GM23248 (cell line): ENCODE results near the gene FGFR2. TPM values are rescaled to one million over a fixed set of nuclear protein-coding genes. Genes with fewer than 3 reads are reported as not detected.

Experiments used
- DNase-seq: peaks from one replicate; pipeline ENCODE4 v3.0.0-alpha.2; 2015
- H2AFZ ChIP-seq: fragments of 200-600 bp; sonication (generic); 2 replicates; pipeline ENCODE4 v1.6.1; 2016; ENCODE audit warnings: antibody characterized with exemption
- H3F3A ChIP-seq: fragments of 200-600 bp; sonication (generic); 2 replicates; pipeline ENCODE4 v1.6.1; 2016; ENCODE audit warnings: mild to moderate bottlenecking, antibody characterized with exemption, mixed run types; ENCODE audit not compliant: insufficient read depth
- H3K27ac ChIP-seq: fragments of 200-600 bp; sonication (generic); 2 replicates; pipeline ENCODE4 v1.5.1; 2016; ENCODE audit warnings: mild to moderate bottlenecking
- H3K27me3 ChIP-seq: fragments of 200-600 bp; sonication (generic); replicated peaks from 2 replicates; pipeline ENCODE4 v1.6.1; 2016; ENCODE audit warnings: mild to moderate bottlenecking; ENCODE audit not compliant: insufficient read depth
- H3K36me3 ChIP-seq: fragments of 200-600 bp; sonication (generic); 2 replicates; pipeline ENCODE4 v1.6.1; 2016; ENCODE audit warnings: low read depth, mild to moderate bottlenecking
- H3K4me1 ChIP-seq: fragments of 200-600 bp; sonication (generic); 2 replicates; pipeline ENCODE4 v1.6.1; 2016; ENCODE audit warnings: mild to moderate bottlenecking; ENCODE audit not compliant: insufficient read depth
- H3K4me2 ChIP-seq: fragments of 200-600 bp; sonication (generic); one replicate; pipeline ENCODE4 v1.6.1; 2016; ENCODE audit warnings: mild to moderate bottlenecking; ENCODE audit not compliant: unreplicated experiment
- H3K4me3 ChIP-seq: fragments of 200-600 bp; sonication (generic); 2 replicates; pipeline ENCODE4 v1.5.1; 2016; ENCODE audit warnings: mild to moderate bottlenecking
- H3K79me2 ChIP-seq: fragments of 200-600 bp; sonication (generic); 2 replicates; pipeline ENCODE4 v1.6.1; 2016; ENCODE audit warnings: mild to moderate bottlenecking; ENCODE audit not compliant: insufficient read depth
- H3K9ac ChIP-seq: fragments of 200-600 bp; sonication (generic); 2 replicates; pipeline ENCODE4 v1.6.1; 2016; ENCODE audit warnings: mild to moderate bottlenecking
- H3K9me2 ChIP-seq: fragments of 200-600 bp; sonication (generic); 2 replicates; pipeline ENCODE4 v1.6.1; 2016; ENCODE audit warnings: mixed run types, mild to moderate bottlenecking, moderate library complexity; ENCODE audit not compliant: insufficient read depth
- H3K9me3 ChIP-seq: fragments of 200-600 bp; sonication (generic); one replicate; pipeline ENCODE4 v1.6.1; 2017; ENCODE audit warnings: low read depth
- H4K20me1 ChIP-seq: fragments of 200-600 bp; sonication (generic); 2 replicates; pipeline ENCODE4 v1.6.0; 2016; ENCODE audit not compliant: insufficient read depth
- EZH2 ChIP-seq: fragments of 200-600 bp; sonication (generic); IDR thresholded peaks from 2 replicates; pipeline ENCODE4 v1.6.1; 2018; ENCODE audit warnings: antibody characterized with exemption, mild to moderate bottlenecking; ENCODE audit not compliant: insufficient read depth, poor library complexity, severe bottlenecking
- EZH2phosphoT487 ChIP-seq: fragments of 200-600 bp; sonication (generic); IDR thresholded peaks from 2 replicates; pipeline ENCODE4 v1.6.1; 2018; ENCODE audit warnings: antibody characterized with exemption, moderate library complexity, mild to moderate bottlenecking, low read depth; ENCODE audit not compliant: insufficient read depth
- WGBS, 2 experiments: methylation state at CpG; one replicate each; pipeline ENCODE4 v1.1.6; 2015 to 2017; ENCODE audit warnings: low lambda C conversion rate in 2 of 2, low coverage in 1 of 2; ENCODE audit errors: missing lambda C conversion rate in 2 of 2; 5-methylcytosine and 5-hydroxymethylcytosine counted together
- in situ Hi-C: fragments of 300-500 bp; cut with MboI; formaldehyde crosslinking; loops from 2 replicates; pipeline ENCODE4 v1.15.0; 2020
- polyA plus RNA-seq: library from polyadenylated mRNA; unstranded; fragments of >200 nt; fragmentation: Nextera tagmentation; extraction: Ambion mirVana; gene quantifications from 2 replicates; pipeline ENCODE4 v1.2.1, GENCODE V29; 2016
- total RNA-seq: library from RNA; depleted of rRNA; stranded (reverse); fragments of >200 nt; shearing (Covaris generic); gene quantifications from 2 replicates; pipeline ENCODE4 v1.2.3, GENCODE V29; 2014

The FGFR2 gene
- total and polyA plus RNA-seq, 2 experiments from 2014 or later, result 0.15 TPM; not detected in 1

GRCh38 chr10:121468726-121469125, 129.5 kb downstream of the FGFR2 start:
- Histone ChIP-seq H3K4me3 (no peak overlapping the region), H2AFZ (no peak overlapping the region), H3F3A (no peaks in the 10 kb centered on the region), H3K4me1 (no peaks in the 10 kb centered on the region), H3K9me2 (no peaks in the 10 kb centered on the region), H3K36me3 (no peaks in the 10 kb centered on the region), H3K9me3 (no peaks in the 10 kb centered on the region), H3K4me2 (no peak overlapping the region), H4K20me1 (no peaks in the 10 kb centered on the region), H3K9ac (no peak overlapping the region), H3K27ac (no peak overlapping the region), H3K79me2 (no peaks in the 10 kb centered on the region), H3K27me3 (no peaks in the 10 kb centered on the region)
- in situ Hi-C loops, result no loop called here
- 47 to 54% methylated on average over 8 of the region's 8 CpGs for WGBS, 2 experiments
- DNase-seq, result no peak
- TF ChIP-seq EZH2phosphoT487 (no peak), EZH2 (no peak)

GRCh38 chr10:121466424-121466823, 131.8 kb downstream of the FGFR2 start:
- no peaks in the 10 kb centered on the region for H3K36me3 ChIP-seq
- WGBS, 2 experiments, result 30 to 41% methylated on average over 4 of the region's 4 CpGs
- TF ChIP-seq EZH2, result no peak
- no peak for TF ChIP-seq EZH2phosphoT487
- in situ Hi-C loops, result no loop called here
- no peaks in the 10 kb centered on the region for H3K79me2 ChIP-seq
- no peaks in the 10 kb centered on the region for H3F3A ChIP-seq
- H3K4me3 ChIP-seq, result no peak overlapping the region
- H3K4me2 ChIP-seq, result no peak overlapping the region
- H3K4me1 ChIP-seq, result no peaks in the 10 kb centered on the region
- H2AFZ ChIP-seq, result no peak overlapping the region
- H4K20me1 ChIP-seq, result no peaks in the 10 kb centered on the region
- H3K27me3 ChIP-seq, result no peaks in the 10 kb centered on the region
- no peak overlapping the region for H3K27ac ChIP-seq
- no peak overlapping the region for H3K9ac ChIP-seq
- no peaks in the 10 kb centered on the region for H3K9me2 ChIP-seq
- no peak for DNase-seq
- no peaks in the 10 kb centered on the region for H3K9me3 ChIP-seq

- WGBS, 2 experiments, result 52 to 54% methylated on average over 14 of the region's 14 CpGs
- Histone ChIP-seq H2AFZ (no peak overlapping the region), H3K79me2 (no peaks in the 10 kb centered on the region), H4K20me1 (no peaks in the 10 kb centered on the region), H3K9me2 (no peaks in the 10 kb centered on the region), H3K4me2 (no peak overlapping the region), H3K4me3 (no peak overlapping the region), H3K9me3 (no peaks in the 10 kb centered on the region), H3K9ac (no peak overlapping the region), H3K4me1 (no peaks in the 10 kb centered on the region), H3K27me3 (no peaks in the 10 kb centered on the region), H3K36me3 (no peaks in the 10 kb centered on the region), H3F3A (no peaks in the 10 kb centered on the region), H3K27ac (no peak overlapping the region)
- in situ Hi-C loops, result no loop called here
- no peak for DNase-seq
- TF ChIP-seq EZH2 (no peak), EZH2phosphoT487 (no peak)
Measured at GRCh38 chr10:121465215-121465614, 133.0 kb downstream of the FGFR2 start.

- in situ Hi-C loops, result no loop called here
- Histone ChIP-seq H3K27ac (no peak overlapping the region), H3K9ac (no peak overlapping the region), H3K27me3 (no peaks in the 10 kb centered on the region), H3K4me3 (no peak overlapping the region), H3F3A (no peaks in the 10 kb centered on the region), H3K9me3 (no peaks in the 10 kb centered on the region), H3K79me2 (no peaks in the 10 kb centered on the region), H4K20me1 (no peaks in the 10 kb centered on the region), H3K36me3 (no peaks in the 10 kb centered on the region), H3K4me1 (no peaks in the 10 kb centered on the region), H2AFZ (no peak overlapping the region), H3K4me2 (no peak overlapping the region), H3K9me2 (no peaks in the 10 kb centered on the region)
- DNase-seq, result no peak
- TF ChIP-seq EZH2, result no peak
- 58 to 80% methylated on average over 2 of the region's 2 CpGs for WGBS, 2 experiments
Measured at GRCh38 chr10:121464517-121464916, 133.7 kb downstream of the FGFR2 start.

- H2AFZ ChIP-seq, result no peak overlapping the region
- DNase-seq, result no peak
- H3K4me2 ChIP-seq, result no peak overlapping the region
- H3K27ac ChIP-seq, result no peak overlapping the region
- H4K20me1 ChIP-seq, result no peaks in the 10 kb centered on the region
- H3K79me2 ChIP-seq, result no peaks in the 10 kb centered on the region
- TF ChIP-seq EZH2phosphoT487 (no peak), EZH2 (no peak)
- 17 to 23% methylated on average over 2 of the region's 2 CpGs for WGBS, 2 experiments
- H3K36me3 ChIP-seq, result no peaks in the 10 kb centered on the region
- H3K27me3 ChIP-seq, result no peaks in the 10 kb centered on the region
- H3F3A ChIP-seq, result no peaks in the 10 kb centered on the region
- H3K9me2 ChIP-seq, result no peaks in the 10 kb centered on the region
- no peaks in the 10 kb centered on the region for H3K9me3 ChIP-seq
- in situ Hi-C loops, result no loop called here
- no peak overlapping the region for H3K9ac ChIP-seq
- H3K4me3 ChIP-seq, result no peak overlapping the region
- no peaks in the 10 kb centered on the region for H3K4me1 ChIP-seq
Measured at GRCh38 chr10:121462955-121463354, 135.3 kb downstream of the FGFR2 start.
